T-helper 2 cell (primary cell): ENCODE results near the gene CASP12.
"Not testable (repeated sequence)": the region's sequence is repeated elsewhere in the genome, so short reads cannot be mapped to it uniquely, and the experiment has no call there.

Experiments used
- DNase-seq, 5 experiments: peaks; one replicate each; pipeline versions ENCODE4 v3.0.0 to v3.0.0-alpha.2; 2012 to 2022
- total RNA-seq, 2 donors: gene quantifications; one replicate each; lab custom pipeline; 2026; lab: John Stamatoyannopoulos, UW

The CASP12 gene
- total RNA-seq = 0 to 0.13 reads per million in 2 donors

- DNase-seq = peak in 2 of 5 experiments; percentile 27 to 48
Measured at GRCh38 chr11:104897891-104898684, at the start of gene CASP12. CASP12 (minus strand) TSS chr11:104898460.

DNA sequence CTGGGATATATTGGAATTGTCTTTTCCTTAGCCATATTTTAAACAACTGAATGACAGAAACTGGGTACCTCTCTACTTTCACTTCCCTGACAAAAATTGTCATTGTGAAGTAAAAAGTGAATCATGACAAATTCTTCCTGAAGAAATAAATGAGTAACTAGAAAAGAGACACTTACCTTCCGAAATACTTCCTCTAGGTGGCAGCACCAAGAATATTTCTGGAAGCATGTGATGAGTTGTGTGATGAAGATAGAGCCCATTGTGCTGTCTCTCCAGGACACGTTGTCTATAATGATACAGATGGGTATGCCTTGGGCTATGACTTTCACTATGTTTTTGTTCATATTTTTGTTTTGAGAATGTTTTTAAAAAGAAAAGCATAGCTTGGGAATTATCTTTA lies 48.6 kb upstream of the CASP12 start:
- peak in 2 of 5 experiments; percentile 24 to 62 for DNase-seq

- no peak for DNase-seq
Measured at GRCh38 chr11:104944076-104944475, 45.8 kb upstream of the CASP12 start.

DNA sequence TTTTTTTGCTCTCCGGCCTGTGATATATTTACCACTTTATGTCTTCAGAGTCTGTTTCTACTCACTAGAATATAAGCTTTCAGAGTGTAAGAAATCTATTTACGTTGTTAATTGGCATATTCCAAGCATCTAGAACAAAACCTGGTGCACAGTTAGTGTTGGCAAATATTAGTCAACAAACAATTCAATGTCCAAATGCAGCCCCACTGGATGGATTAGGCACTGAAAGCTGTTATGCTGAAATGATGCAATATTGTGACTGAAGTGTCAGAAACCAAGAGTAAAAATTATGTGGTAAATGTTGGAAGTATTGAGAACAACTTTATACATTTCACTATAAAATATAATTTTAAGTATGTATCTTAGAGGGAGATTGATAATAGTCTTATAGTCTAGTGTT lies 45.3 kb upstream of the CASP12 start:
- DNase-seq = no peak

GRCh38 chr11:104934594-104934993 lies 36.3 kb upstream of the CASP12 start:
- DNase-seq = peak in 2 of 5 experiments; percentile 21 to 60

GRCh38 chr11:104934073-104934472 lies 35.8 kb upstream of the CASP12 start:
- not testable (repeated sequence) for DNase-seq

- no peak for DNase-seq
Measured at GRCh38 chr11:104928811-104929210, 30.6 kb upstream of the CASP12 start.

DNA sequence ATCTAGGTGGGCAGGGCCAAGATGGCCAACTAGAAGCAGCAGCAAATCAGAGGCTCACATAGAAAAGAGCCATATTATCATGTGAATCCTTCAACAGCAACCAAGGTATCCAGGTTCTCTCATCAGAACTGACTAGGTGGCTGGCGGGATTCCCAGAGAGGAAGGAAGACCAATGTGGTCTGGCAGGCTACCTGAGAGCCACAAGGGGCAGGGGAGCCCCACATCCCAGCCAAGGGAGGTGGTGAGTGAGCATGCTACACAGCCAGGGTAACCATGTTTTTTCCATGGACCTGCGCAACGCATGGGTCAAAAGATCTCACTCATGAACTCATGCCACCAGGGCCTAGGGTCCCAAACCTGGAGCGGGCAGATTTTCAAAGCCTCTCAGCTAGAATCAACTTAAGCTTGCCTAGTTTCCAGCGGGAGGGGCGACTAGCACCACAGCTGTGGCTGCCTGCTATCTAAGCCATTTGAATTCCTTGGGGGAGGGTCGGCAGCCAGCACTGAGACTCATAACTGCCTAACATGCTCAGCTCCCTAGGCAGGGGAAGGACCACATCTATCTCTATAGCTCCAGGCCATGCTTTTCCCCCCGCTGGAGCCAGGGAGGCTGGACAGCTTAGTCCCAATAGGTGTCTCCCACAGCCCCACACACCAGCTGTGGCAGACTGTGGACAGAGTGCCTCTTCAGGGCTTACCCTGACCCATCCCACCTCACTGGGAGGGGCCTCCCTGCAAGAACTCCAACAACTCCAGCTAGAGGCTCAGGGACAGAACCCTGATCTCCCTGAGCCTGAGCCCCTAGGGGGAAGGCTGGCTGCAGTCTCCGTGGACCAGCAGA lies 28.7 kb upstream of the CASP12 start:
- DNase-seq = no peak

- no peak for DNase-seq
Measured at GRCh38 chr11:104925850-104926249, 27.6 kb upstream of the CASP12 start.

- peak in 2 of 5 experiments; percentile 27 to 60 for DNase-seq
Measured at GRCh38 chr11:104918113-104918824, 20.0 kb upstream of the CASP12 start.

- DNase-seq = no peak
Measured at GRCh38 chr11:104917271-104918112, 19.2 kb upstream of the CASP12 start.

DNA sequence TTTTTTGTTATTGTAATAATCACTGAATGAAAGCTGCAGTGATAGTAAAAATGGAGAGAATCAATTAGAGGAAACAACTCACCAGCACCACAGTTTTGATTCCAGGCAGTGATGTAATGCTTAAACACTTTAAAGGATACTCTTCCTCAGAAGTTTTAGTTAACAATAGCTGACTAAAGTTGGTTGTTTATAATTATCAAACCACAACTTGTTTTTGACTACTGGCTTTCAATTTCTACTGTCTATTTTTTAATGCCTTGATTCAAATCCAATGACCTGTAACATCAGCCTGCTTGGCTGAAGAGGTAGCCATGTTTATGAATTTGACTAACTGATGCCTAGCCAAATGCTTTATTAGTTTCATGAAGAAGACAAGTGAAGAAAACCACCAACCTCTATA lies 18.2 kb upstream of the CASP12 start:
- no peak for DNase-seq

DNA sequence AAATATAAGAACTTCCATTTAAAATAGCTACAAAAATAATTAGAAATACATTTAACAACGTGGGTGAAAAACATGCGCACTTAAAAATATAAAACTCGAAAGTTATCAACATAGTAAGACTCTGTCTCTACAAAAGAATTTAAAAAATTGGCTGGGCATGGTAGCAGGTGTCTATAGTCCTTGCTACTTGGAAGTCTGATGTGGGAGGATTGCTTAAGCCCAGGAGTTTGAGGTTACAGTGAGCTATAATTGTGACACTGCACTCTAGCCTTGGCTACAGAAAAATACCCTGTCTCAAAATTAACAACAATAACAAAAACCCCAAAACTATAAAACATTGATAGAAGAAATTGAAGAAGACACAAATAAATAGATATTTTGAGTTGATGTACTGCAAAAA lies 13.8 kb upstream of the CASP12 start:
- DNase-seq = no peak

GRCh38 chr11:104908186-104908531 lies 9.9 kb upstream of the CASP12 start:
- no peak for DNase-seq

GRCh38 chr11:104907521-104908185 lies 9.4 kb upstream of the CASP12 start:
- DNase-seq = peak in 2 of 5 experiments; percentile 34 to 83

DNA sequence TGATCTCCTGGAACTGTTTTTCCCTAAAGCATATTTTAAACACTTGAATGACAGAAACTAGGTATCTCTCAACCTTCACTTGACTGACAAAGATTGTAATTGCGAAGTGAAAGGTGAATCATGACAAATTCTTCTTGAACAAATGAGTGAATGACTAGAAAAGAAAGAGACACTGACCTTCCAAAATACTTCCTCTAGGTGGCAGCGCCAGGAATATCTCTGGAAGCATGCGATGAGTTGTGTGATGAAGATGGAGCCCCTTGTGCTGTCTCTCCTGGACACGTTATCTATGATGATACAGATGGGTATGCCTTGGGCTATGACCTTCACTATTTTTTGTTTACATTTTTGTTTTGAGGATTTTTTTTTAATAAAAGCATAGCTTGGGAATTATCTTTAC lies 7.0 kb upstream of the CASP12 start:
- no peak for DNase-seq

DNA sequence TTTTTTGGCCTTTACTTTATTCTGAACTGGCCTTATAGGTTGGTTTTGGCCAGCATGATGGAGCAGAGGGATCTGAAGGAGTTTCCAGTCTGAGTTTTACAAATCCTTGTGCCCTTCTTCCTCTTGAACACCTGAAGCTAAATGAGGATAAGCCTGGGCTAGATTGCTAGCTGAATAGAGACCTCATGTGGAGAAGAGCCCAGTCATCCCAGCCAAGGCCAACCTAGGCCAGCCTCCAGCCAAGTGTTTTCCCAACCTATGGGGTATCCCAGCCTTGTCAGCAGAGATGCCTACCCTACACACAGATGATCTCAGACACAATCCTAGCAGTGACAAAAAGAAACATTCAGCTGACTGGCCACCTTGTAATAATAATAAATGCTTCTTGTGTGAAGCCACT lies 966 bp upstream of the CASP12 start:
- no peak for DNase-seq

- DNase-seq = no peak
Measured at GRCh38 chr11:104898685-104899013, 389 bp upstream of the CASP12 start.

DNA sequence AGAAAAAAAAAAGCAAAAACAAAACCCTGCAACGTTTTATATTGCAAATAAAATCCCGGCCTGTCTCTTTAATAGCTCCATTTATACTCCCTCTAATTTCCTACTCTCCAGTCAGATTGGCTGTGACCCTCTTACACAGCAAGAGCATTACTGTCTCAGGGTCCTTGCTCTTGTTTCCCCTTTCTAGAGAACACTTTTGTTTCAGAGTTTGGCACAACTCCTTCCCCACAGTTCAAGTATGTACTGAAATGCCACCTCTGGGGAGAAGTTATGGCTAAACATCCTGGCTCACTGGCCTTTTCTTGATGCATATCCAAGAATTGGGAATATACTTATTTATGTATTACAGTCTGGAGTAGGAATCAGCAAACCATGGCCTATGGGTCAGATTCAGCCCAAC lies 2.6 kb downstream of the CASP12 start:
- no peak for DNase-seq

DNA sequence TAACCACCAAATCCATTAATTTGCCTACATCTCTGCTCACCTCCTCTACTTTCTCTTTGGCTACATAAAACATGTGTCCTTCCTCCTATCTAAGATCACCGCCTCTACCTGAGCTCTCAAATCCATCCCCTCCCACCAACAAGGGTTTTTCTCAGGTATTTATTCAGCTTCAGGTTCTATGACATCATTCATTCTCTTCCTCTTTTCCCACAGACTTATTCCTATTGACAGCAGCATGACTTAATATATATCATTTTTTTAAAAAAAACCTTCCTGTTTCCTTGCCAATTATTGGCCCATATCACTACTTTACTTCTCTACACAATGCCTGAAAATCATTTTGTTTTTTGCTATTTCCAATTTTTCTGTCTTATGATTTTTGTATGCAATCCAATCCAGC lies 4.4 kb downstream of the CASP12 start:
- DNase-seq = no peak

DNA sequence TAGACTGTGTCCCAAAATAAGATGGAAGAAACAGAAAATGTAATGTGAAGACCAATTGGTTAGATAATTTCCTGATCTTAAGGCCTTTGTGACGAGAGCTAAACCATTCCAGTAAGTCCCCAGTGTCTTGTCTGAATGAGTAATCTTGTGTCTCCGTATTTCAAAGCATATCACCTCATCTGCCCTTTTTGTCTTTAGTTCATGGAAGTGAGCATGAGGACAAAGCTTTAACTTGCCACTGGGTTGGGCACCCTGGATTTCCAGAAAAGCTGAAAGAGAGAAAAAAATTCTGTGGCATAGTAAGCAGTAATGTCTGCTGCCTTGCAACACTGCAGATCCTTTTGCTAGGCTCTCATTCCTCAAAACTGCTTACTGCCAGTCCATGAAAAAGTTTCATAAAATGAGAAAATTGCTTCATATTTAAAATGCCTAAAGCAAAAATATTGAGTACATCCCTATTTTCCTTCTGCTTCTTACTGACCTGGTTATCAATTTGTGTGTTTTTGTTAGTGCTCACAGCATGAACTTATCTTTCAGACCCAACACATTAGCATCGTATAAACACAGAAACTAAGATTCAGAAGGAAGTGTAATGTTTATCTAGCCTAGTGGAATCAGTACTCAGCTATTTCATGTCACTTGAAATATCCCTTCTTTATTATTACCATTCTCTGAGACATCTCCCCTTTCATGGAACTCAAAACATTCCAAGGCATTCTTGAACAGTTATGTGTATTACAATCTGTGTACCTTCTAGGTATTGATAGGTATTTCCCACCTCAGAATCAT lies 5.3 kb downstream of the CASP12 start:
- DNase-seq = no peak
